Lower leg skin (tissue), 3 donors: ENCODE measurements around the gene PNMA6A.

Source experiments
- POLR2A ChIP-seq, 2 donors: fragments of 450-650 bp; IDR thresholded peaks; one replicate each; pipeline ENCODE4 v1.6.1; 2016 to 2017; ENCODE audit warnings: antibody characterized with exemption in 2 of 2, mild to moderate bottlenecking in 1 of 2, moderate library complexity in 1 of 2
- TF ChIP-seq, protein P1 (sequence below), 3 donors: fragments of 450-650 bp; IDR thresholded peaks; one replicate each; pipeline ENCODE4 v1.5.1; 2016; ENCODE audit warnings: antibody characterized with exemption in 3 of 3, mild to moderate bottlenecking in 3 of 3, moderate library complexity in 2 of 3

DNA sequence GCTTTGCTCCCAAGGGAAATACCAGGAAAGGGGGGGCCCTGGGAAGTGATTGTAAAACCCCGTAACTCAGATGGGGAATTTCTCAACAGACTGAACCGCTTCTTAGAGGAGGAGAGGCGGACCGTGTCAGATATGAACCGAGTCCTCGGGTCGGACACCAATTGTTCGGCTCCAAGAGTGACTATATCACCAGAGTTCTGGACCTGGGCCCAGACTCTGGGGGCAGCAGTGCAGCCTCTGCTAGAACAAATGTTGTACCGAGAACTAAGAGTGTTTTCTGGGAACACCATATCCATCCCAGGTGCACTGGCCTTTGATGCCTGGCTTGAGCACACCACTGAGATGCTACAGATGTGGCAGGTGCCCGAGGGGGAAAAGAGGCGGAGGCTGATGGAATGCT is 15.0 kb upstream of the PNMA6A start:
- TF ChIP-seq POLR2A (IDR thresholded peaks at IDR 0.05) = no peak
- TF ChIP-seq, protein P1, sequence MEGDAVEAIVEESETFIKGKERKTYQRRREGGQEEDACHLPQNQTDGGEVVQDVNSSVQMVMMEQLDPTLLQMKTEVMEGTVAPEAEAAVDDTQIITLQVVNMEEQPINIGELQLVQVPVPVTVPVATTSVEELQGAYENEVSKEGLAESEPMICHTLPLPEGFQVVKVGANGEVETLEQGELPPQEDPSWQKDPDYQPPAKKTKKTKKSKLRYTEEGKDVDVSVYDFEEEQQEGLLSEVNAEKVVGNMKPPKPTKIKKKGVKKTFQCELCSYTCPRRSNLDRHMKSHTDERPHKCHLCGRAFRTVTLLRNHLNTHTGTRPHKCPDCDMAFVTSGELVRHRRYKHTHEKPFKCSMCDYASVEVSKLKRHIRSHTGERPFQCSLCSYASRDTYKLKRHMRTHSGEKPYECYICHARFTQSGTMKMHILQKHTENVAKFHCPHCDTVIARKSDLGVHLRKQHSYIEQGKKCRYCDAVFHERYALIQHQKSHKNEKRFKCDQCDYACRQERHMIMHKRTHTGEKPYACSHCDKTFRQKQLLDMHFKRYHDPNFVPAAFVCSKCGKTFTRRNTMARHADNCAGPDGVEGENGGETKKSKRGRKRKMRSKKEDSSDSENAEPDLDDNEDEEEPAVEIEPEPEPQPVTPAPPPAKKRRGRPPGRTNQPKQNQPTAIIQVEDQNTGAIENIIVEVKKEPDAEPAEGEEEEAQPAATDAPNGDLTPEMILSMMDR (IDR thresholded peaks at IDR 0.05) = no peak
